ENCODE measurements around the gene SSX4.

DNA sequence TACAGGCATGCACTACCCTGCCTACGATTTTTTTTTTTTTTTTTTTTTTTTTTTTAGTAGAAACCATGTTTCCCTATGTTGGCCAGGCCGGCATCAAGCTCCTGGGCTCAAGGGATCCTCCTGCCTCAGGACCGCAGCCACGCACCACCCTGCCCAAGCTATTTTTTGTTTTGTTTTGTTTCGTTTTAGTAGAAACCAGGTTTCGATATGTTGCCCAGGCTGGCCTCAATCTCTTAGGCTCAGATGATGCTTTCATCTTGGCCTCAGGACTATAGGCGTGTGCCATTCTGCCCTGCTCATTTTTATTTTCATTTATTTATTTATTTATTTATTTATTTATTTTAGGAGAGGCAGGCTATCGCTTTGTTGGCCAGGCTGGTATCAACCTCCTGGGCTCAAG is 25.7 kb upstream of the SSX4 start:
- TF ChIP-seq, protein P1, sequence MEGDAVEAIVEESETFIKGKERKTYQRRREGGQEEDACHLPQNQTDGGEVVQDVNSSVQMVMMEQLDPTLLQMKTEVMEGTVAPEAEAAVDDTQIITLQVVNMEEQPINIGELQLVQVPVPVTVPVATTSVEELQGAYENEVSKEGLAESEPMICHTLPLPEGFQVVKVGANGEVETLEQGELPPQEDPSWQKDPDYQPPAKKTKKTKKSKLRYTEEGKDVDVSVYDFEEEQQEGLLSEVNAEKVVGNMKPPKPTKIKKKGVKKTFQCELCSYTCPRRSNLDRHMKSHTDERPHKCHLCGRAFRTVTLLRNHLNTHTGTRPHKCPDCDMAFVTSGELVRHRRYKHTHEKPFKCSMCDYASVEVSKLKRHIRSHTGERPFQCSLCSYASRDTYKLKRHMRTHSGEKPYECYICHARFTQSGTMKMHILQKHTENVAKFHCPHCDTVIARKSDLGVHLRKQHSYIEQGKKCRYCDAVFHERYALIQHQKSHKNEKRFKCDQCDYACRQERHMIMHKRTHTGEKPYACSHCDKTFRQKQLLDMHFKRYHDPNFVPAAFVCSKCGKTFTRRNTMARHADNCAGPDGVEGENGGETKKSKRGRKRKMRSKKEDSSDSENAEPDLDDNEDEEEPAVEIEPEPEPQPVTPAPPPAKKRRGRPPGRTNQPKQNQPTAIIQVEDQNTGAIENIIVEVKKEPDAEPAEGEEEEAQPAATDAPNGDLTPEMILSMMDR (IDR thresholded peaks at IDR 0.05), result no peak
- TF ChIP-seq POLR2A (IDR thresholded peaks at IDR 0.05), result no peak

All from ovary (tissue), 3 donors.